Measurements from ENCODE around the gene PLSCR1. TPM values are rescaled to one million over a fixed set of nuclear protein-coding genes. Genes with fewer than 3 reads are reported as not detected.

The PLSCR1 gene
- polyA plus RNA-seq (2011; rRNA removed): 41.5 and 54.4 TPM in 2 replicates
- 29.4 and 33.0 TPM in 2 replicates for polyA plus RNA-seq (2012; cell fraction: cytosol; rRNA removed)
- polyA plus RNA-seq (2012; cell fraction: nucleus; rRNA removed): 24.5 and 29.3 TPM in 2 replicates
- polyA plus RNA-seq (2017; fragmentation: RNase III; extraction: RNeasy Plus Mini Kit Qiagen cat#74134 plus additional on column Dnase treatment): 35.6 to 43.9 TPM (median 37.1 TPM) in 3 replicates
- polyA minus RNA-seq (2011; rRNA and poly(A)+ RNA removed): 34.1 and 48.1 TPM in 2 replicates

- no peak for FAIRE-seq
- POLR2A ChIA-PET: interaction anchor here (0.6 to 2.6 kb wide), 16 partner anchors 7 to 384 kb away, joined by 3 to 15 read pairs (median 4); partner anchors contain the start of genes PLOD2 and PLSCR2
- CTCF ChIA-PET: interaction anchor here (0.8 to 1.2 kb wide), 2 partner anchors 9 to 12 kb away, joined by 3 read pairs; no protein-coding TSS in a partner anchor
- no peak for TF ChIP-seq NPAS2 (CRISPR knock-in tag; IDR thresholded peaks at IDR 0.05; ENCODE audit: borderline replicate concordance)
- TF ChIP-seq KDM1A (IDR thresholded peaks at IDR 0.05; ENCODE audit: low read depth): no peak
- TF ChIP-seq ZSCAN20 (CRISPR knock-in tag; IDR thresholded peaks at IDR 0.05): no peak
- TF ChIP-seq HMGXB4 (CRISPR knock-in tag; IDR thresholded peaks at IDR 0.05; ENCODE audit: borderline replicate concordance): no peak
- TF ChIP-seq TP53 (CRISPR knock-in tag; IDR thresholded peaks at IDR 0.05): 0 out of 2 replicates have a peak, but pooled peaks have one; percentile 37
- no peak for TF ChIP-seq TFCP2L1 (CRISPR knock-in tag; IDR thresholded peaks at IDR 0.05)
- peak; percentile 59; the same call in 1 of the 2 replicates for TF ChIP-seq PHF8 (IDR thresholded peaks at IDR 0.05; ENCODE audit: borderline replicate concordance, low read depth)
- TF ChIP-seq ZC3H11A (IDR thresholded peaks at IDR 0.05): no peak
- no peak for TF ChIP-seq CEBPB (IDR thresholded peaks at IDR 0.05)
- TF ChIP-seq E2F6 (IDR thresholded peaks at IDR 0.05; ENCODE audit: borderline replicate concordance, low read depth): peak; percentile 71; the same call in 1 of the 2 replicates
- TF ChIP-seq HOXB5 (CRISPR knock-in tag; IDR thresholded peaks at IDR 0.05): no peak
- peak; percentile 29 to 74; a peak in 2 of 5 replicates for TF ChIP-seq JUN (IDR thresholded peaks at IDR 0.05)
- no peak for TF ChIP-seq ZFP36 (IDR thresholded peaks at IDR 0.05; ENCODE audit: borderline replicate concordance, partially characterized antibody)
- TF ChIP-seq HOXB13 (CRISPR knock-in tag; IDR thresholded peaks at IDR 0.05; ENCODE audit: low read depth): no peak
- no peak for TF ChIP-seq NFE2L2 (conservative IDR thresholded peaks at IDR 0.05; ENCODE audit: low read length)
- TF ChIP-seq RCOR1 (IDR thresholded peaks at IDR 0.05; ENCODE audit: low read depth, low read length): no peak
- no peak for TF ChIP-seq EHF (CRISPR knock-in tag; IDR thresholded peaks at IDR 0.05)
- TF ChIP-seq RNF2 (IDR thresholded peaks at IDR 0.05; ENCODE audit: borderline replicate concordance, low read depth): no peak
- no peak for TF ChIP-seq JUNB (IDR thresholded peaks at IDR 0.05)
- TF ChIP-seq CTCF (IDR thresholded peaks at IDR 0.05): no peak
- no peak for TF ChIP-seq SREBF2 (IDR thresholded peaks at IDR 0.05)
- TF ChIP-seq CBX2 (IDR thresholded peaks at IDR 0.05; ENCODE audit: borderline replicate concordance, low read depth): no peak
- no peak for TF ChIP-seq HEYL (CRISPR knock-in tag; IDR thresholded peaks at IDR 0.05)
- TF ChIP-seq RAD21 (conservative IDR thresholded peaks at IDR 0.05 in 1 of 2, IDR thresholded peaks at IDR 0.05 in 1 of 2): peak in 1 of 2 experiments; percentile 31; a peak in 1 of 5 replicates
- no peak for TF ChIP-seq MYC (IDR thresholded peaks at IDR 0.05; ENCODE audit: borderline replicate concordance, low read length)
- TF ChIP-seq RARB (CRISPR knock-in tag; IDR thresholded peaks at IDR 0.05): no peak
- TF ChIP-seq RFX5 (IDR thresholded peaks at IDR 0.05): no peak
- TF ChIP-seq MAZ (IDR thresholded peaks at IDR 0.05; ENCODE audit: borderline replicate concordance, low read depth, low read length): no peak
- no peak for TF ChIP-seq CHD4 (IDR thresholded peaks at IDR 0.05; ENCODE audit: borderline replicate concordance)
- no peak for TF ChIP-seq BHLHE40 (IDR thresholded peaks at IDR 0.05; ENCODE audit: low read depth, low read length)
- TF ChIP-seq POLR2A (IDR thresholded peaks at IDR 0.05; ENCODE audit: low read length): peak; percentile 51
- TF ChIP-seq FOSB (CRISPR knock-in tag; IDR thresholded peaks at IDR 0.05): no peak
- TF ChIP-seq ZNF302 (CRISPR knock-in tag; IDR thresholded peaks at IDR 0.05): no peak
Observed at GRCh38 chr3:146544002-146544928, at the start of gene PLSCR1. Gene PLSCR1 (minus strand): TSS chr3:146544607. CDS start chr3:146536552, 8,055 bp downstream.

More at GRCh38 chr3:146544002-146544928, at the start of gene PLSCR1:
- peaks cover 24% of the 10 kb centered on the region; the same call in 2 of the 3 replicates for H3K4me1 ChIP-seq
- H3K4me2 ChIP-seq: peak within 1 kb of the TSS; percentile 86
- peak; percentile 95 to 96 for DNase-seq (ENCODE audit: low read depth in 1 of 2, low spot score in 1 of 2)
- peak within 1 kb of the TSS; percentile 88 to 93 for H3K27ac ChIP-seq
- 1% methylated on average over 30 of the region's 51 CpGs for WGBS (ENCODE audit: missing lambda C conversion rate)
- peak; percentile 93 to 97 for ATAC-seq
- H3K4me3 ChIP-seq: peak within 1 kb of the TSS; percentile 93
- H3K9me3 ChIP-seq: no peaks in the 10 kb centered on the region

All from A549 (cell line).